ENCODE measurements around the gene ZNF740.

GRCh38 chr12:53166837-53167236 is 13.7 kb upstream of the ZNF740 start:
- TF ChIP-seq, protein P1, sequence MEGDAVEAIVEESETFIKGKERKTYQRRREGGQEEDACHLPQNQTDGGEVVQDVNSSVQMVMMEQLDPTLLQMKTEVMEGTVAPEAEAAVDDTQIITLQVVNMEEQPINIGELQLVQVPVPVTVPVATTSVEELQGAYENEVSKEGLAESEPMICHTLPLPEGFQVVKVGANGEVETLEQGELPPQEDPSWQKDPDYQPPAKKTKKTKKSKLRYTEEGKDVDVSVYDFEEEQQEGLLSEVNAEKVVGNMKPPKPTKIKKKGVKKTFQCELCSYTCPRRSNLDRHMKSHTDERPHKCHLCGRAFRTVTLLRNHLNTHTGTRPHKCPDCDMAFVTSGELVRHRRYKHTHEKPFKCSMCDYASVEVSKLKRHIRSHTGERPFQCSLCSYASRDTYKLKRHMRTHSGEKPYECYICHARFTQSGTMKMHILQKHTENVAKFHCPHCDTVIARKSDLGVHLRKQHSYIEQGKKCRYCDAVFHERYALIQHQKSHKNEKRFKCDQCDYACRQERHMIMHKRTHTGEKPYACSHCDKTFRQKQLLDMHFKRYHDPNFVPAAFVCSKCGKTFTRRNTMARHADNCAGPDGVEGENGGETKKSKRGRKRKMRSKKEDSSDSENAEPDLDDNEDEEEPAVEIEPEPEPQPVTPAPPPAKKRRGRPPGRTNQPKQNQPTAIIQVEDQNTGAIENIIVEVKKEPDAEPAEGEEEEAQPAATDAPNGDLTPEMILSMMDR (IDR thresholded peaks at IDR 0.05; ENCODE audit: low read length), result no peak
- TF ChIP-seq EZH2 (IDR thresholded peaks at IDR 0.05; ENCODE audit: borderline replicate concordance, low read length), result no peak
